A673 (cell line): ENCODE results near the gene CFD. TPM values are rescaled to one million over a fixed set of nuclear protein-coding genes. Genes with fewer than 3 reads are reported as not detected.

ENCODE experiments used
- BruUV-seq: library from RNA; stranded (reverse); fragments of 400-500 nt; replicated peaks from 2 replicates; lab custom pipeline; 2021; lab: Mats Ljungman, UMichigan
- CTCF ChIA-PET: fragments of 300-600 bp; sonication (Branson Sonifier 250); formaldehyde crosslinking; loops from one replicate; lab custom pipeline; 2022; ENCODE audit warnings: antibody characterized with exemption; lab: Charles Lee
- POLR2A ChIA-PET: fragments of 300-600 bp; sonication (Branson Sonifier 250); formaldehyde crosslinking; loops from one replicate; lab custom pipeline; 2022; ENCODE audit warnings: antibody characterized with exemption; ENCODE audit not compliant: low non-redundant PET; lab: Charles Lee
- DNase-seq: peaks from one replicate; pipeline ENCODE4 v3.0.0-alpha.2; 2015; ENCODE audit warnings: low spot score
- H3K27ac ChIP-seq: fragments of 200-600 bp; sonication (generic); 2 replicates; pipeline ENCODE4 v1.5.1; 2016; ENCODE audit warnings: mixed run types, low read depth, mild to moderate bottlenecking, mixed read lengths, antibody characterized with exemption, low read length; ENCODE audit not compliant: poor library complexity, severe bottlenecking
- H3K27me3 ChIP-seq: fragments of 200-600 bp; sonication (generic); replicated peaks from 2 replicates; pipeline ENCODE4 v1.6.1; 2017; ENCODE audit warnings: mixed run types, low read depth, mild to moderate bottlenecking, mixed read lengths, antibody characterized with exemption, low read length; ENCODE audit not compliant: insufficient read depth, poor library complexity
- H3K36me3 ChIP-seq: fragments of 200-600 bp; sonication (generic); 2 replicates; pipeline ENCODE4 v1.6.1; 2016; ENCODE audit warnings: mixed run types, mild to moderate bottlenecking, mixed read lengths, antibody characterized with exemption, low read length; ENCODE audit not compliant: insufficient read depth, poor library complexity, severe bottlenecking
- H3K4me1 ChIP-seq: fragments of 200-600 bp; sonication (generic); 2 replicates; pipeline ENCODE4 v1.6.1; 2017; ENCODE audit warnings: mixed run types, mild to moderate bottlenecking, mixed read lengths, antibody characterized with exemption, low read length; ENCODE audit not compliant: insufficient read depth, poor library complexity, severe bottlenecking
- H3K4me3 ChIP-seq: fragments of 200-600 bp; sonication (generic); 2 replicates; pipeline ENCODE4 v1.5.1; 2016; ENCODE audit warnings: low read depth, mixed run types, mild to moderate bottlenecking, mixed read lengths, low read length; ENCODE audit not compliant: poor library complexity, severe bottlenecking
- H3K9me3 ChIP-seq: fragments of 200-600 bp; sonication (generic); 2 replicates; pipeline ENCODE4 v1.6.1; 2016; ENCODE audit warnings: mixed run types, low read depth, mild to moderate bottlenecking, mixed read lengths, antibody characterized with exemption, low read length; ENCODE audit not compliant: poor library complexity, severe bottlenecking
- EZH2 ChIP-seq: fragments of 200-600 bp; sonication (generic); IDR thresholded peaks from 2 replicates; pipeline ENCODE4 v1.6.1; 2017; ENCODE audit warnings: borderline replicate concordance, low read depth, mild to moderate bottlenecking, mixed read lengths, antibody characterized with exemption, low read length; ENCODE audit not compliant: poor library complexity, severe bottlenecking
- intact Hi-C: fragments of 100-400 bp; cut with micrococcal nuclease; formaldehyde crosslinking; loops from one replicate; pipeline ENCODE4 v1.10.0; 2022; ENCODE audit not compliant: unreplicated experiment
- total RNA-seq: library from RNA; stranded (reverse); gene quantifications from 2 replicates; pipeline ENCODE4 v1.2.3, GENCODE V29; 2021
- TF ChIP-seq, protein P1 (sequence below): fragments of 300-800, 200-600 bp; sonication (generic); conservative IDR thresholded peaks from 2 replicates; pipeline ENCODE4 v1.5.1; 2017; ENCODE audit warnings: low read depth, mild to moderate bottlenecking, antibody characterized with exemption, low read length, moderate library complexity, mixed read lengths

CFD gene
- total RNA-seq, 1 experiment from 2014 or later: 1.1 TPM

DNA sequence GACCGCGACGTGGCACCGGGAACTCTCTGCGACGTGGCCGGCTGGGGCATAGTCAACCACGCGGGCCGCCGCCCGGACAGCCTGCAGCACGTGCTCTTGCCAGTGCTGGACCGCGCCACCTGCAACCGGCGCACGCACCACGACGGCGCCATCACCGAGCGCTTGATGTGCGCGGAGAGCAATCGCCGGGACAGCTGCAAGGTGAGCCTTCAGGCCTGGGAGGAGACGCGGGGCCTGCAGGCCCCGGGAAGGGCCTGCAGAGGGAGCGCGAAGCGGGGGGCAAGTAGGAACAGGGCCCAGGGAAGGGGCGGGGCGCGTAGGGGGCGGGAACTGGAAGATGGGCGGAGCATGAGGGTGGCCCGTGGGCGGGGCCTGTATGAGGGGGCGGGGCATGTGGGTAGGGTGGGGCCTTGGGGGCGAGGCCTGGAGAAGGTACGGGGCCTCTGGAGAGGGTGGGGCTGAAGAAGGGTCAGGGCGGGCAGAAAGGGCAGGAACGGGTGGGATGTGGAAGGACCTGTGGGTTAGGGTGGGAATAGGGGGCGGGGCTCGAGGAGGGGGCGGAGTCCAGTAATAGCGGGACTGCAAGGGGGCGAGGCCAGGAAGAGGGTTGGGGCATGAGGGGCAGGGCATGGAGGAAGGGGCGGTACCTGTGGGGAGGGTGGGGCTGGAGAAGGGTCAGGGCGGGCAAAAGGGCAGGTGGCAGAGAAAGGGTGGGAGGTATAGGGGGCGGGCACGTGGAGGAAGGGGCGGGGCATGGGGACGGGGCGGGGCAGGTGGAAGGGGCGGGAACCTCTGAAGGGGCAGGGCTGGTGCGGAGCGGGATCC is 2.5 kb downstream of the CFD start:
- POLR2A ChIA-PET: no interaction called here
- no peak overlapping the region for H3K4me3 ChIP-seq
- no peaks in the 10 kb centered on the region for H3K27me3 ChIP-seq
- H3K27ac ChIP-seq: no peak overlapping the region
- BruUV-seq: no TSS peak
- CTCF ChIA-PET: no interaction called here
- intact Hi-C loops: loop anchor here (2.0 to 10.0 kb wide), 4 partner anchors 59 to 383 kb away; partner anchors contain the start of genes ATP5F1D, MIDN and WDR18
- DNase-seq: peak; percentile 73
- no peaks in the 10 kb centered on the region for H3K36me3 ChIP-seq
- H3K9me3 ChIP-seq: no peaks in the 10 kb centered on the region
- peaks cover 11% of the 10 kb centered on the region for H3K4me1 ChIP-seq
- TF ChIP-seq, protein P1, sequence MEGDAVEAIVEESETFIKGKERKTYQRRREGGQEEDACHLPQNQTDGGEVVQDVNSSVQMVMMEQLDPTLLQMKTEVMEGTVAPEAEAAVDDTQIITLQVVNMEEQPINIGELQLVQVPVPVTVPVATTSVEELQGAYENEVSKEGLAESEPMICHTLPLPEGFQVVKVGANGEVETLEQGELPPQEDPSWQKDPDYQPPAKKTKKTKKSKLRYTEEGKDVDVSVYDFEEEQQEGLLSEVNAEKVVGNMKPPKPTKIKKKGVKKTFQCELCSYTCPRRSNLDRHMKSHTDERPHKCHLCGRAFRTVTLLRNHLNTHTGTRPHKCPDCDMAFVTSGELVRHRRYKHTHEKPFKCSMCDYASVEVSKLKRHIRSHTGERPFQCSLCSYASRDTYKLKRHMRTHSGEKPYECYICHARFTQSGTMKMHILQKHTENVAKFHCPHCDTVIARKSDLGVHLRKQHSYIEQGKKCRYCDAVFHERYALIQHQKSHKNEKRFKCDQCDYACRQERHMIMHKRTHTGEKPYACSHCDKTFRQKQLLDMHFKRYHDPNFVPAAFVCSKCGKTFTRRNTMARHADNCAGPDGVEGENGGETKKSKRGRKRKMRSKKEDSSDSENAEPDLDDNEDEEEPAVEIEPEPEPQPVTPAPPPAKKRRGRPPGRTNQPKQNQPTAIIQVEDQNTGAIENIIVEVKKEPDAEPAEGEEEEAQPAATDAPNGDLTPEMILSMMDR: peak; percentile 45
- no peak for TF ChIP-seq EZH2

GRCh38 chr19:862581-863314 is 3.3 kb downstream of the CFD start:
- H3K4me1 ChIP-seq: peaks cover 19% of the 10 kb centered on the region
- H3K27me3 ChIP-seq: no peaks in the 10 kb centered on the region
- no peak overlapping the region for H3K27ac ChIP-seq
- TF ChIP-seq EZH2: no peak
- TF ChIP-seq, protein P1: no peak
- POLR2A ChIA-PET: no interaction called here
- intact Hi-C loops: loop anchor here (2.0 to 10.0 kb wide), 4 partner anchors 58 to 382 kb away; partner anchors contain the start of genes ATP5F1D, MIDN and WDR18
- H3K9me3 ChIP-seq: no peaks in the 10 kb centered on the region
- peaks cover under 1% of the 10 kb centered on the region for H3K36me3 ChIP-seq
- H3K4me3 ChIP-seq: peak overlapping the region; percentile 30
- peak; percentile 88 for DNase-seq
- BruUV-seq: no TSS peak
- CTCF ChIA-PET: interaction anchor here (0.5 kb wide), 1 partner anchor 435 kb away, joined by 3 read pairs; no protein-coding TSS in a partner anchor

DNA sequence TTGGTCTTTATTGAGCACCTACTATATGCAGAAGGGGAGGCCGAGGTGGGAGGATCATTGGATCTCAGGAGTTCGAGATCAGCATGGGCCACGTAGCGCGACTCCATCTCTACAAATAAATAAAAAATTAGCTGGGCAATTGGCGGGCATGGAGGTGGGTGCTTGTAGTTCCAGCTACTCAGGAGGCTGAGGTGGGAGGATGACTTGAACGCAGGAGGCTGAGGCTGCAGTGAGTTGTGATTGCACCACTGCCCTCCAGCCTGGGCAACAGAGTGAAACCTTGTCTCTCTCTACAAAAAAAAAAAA is 3.8 kb downstream of the CFD start:
- DNase-seq: no peak
- CTCF ChIA-PET: interaction anchor here (0.5 to 0.9 kb wide), 6 partner anchors 16 to 434 kb away, joined by 3 to 6 read pairs (median 3); partner anchors contain the start of gene RNU6-2
- Histone ChIP-seq H3K27me3 (no peaks in the 10 kb centered on the region), H3K9me3 (no peaks in the 10 kb centered on the region), H3K4me1 (peaks cover 24% of the 10 kb centered on the region), H3K36me3 (peaks cover 6% of the 10 kb centered on the region), H3K4me3 (no peak overlapping the region), H3K27ac (no peak overlapping the region)
- POLR2A ChIA-PET: interaction anchor here (0.6 to 0.7 kb wide), 2 partner anchors 16 to 110 kb away, joined by 4 to 11 read pairs; no protein-coding TSS in a partner anchor
- no TSS peak for BruUV-seq
- intact Hi-C loops: loop anchor here (2.0 to 10.0 kb wide), 4 partner anchors 58 to 382 kb away; partner anchors contain the start of genes ATP5F1D, MIDN and WDR18
- no peak for TF ChIP-seq EZH2
- TF ChIP-seq, protein P1: no peak
